PC-3 (cell line): Measurements from ENCODE around the gene ACSL4.

Source experiments
- EZH2phosphoT487 ChIP-seq: fragments of 300-600 bp; sonication (generic); IDR thresholded peaks from 2 replicates; pipeline ENCODE4 v1.6.1; 2018; ENCODE audit warnings: mild to moderate bottlenecking, antibody characterized with exemption, low read length, borderline replicate concordance
- TF ChIP-seq, protein P1 (sequence below): fragments of 300-600 bp; sonication (generic); conservative IDR thresholded peaks from 2 replicates; pipeline ENCODE4 v1.5.1; 2017; ENCODE audit warnings: antibody characterized with exemption, low read depth, mild to moderate bottlenecking, low read length

DNA sequence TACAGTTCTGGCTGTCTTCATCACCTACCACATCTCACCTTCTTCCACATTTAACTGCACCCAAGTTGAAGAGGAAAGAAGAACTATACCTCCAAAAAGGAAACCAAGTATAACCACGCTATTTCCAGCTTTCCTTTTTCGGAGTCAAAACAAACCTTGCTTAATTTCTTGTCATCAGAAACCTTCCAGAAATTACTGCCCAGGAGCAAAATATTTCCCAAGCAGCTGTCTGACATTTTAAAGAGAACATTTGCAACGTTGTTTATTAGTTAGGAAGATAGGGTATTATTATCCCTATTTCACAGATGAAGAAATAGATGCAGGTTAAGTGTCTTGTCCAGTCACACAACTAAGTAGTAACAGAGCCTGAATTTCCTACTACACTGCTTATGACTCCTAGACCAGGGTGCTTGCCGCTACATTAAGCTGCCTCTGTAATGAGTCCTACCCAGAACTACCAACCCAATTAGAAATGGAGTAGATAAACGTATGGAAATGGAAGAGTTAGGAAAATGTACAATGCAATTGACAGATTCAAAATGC, 2.2 kb upstream of the ACSL4 start:
- TF ChIP-seq, protein P1, sequence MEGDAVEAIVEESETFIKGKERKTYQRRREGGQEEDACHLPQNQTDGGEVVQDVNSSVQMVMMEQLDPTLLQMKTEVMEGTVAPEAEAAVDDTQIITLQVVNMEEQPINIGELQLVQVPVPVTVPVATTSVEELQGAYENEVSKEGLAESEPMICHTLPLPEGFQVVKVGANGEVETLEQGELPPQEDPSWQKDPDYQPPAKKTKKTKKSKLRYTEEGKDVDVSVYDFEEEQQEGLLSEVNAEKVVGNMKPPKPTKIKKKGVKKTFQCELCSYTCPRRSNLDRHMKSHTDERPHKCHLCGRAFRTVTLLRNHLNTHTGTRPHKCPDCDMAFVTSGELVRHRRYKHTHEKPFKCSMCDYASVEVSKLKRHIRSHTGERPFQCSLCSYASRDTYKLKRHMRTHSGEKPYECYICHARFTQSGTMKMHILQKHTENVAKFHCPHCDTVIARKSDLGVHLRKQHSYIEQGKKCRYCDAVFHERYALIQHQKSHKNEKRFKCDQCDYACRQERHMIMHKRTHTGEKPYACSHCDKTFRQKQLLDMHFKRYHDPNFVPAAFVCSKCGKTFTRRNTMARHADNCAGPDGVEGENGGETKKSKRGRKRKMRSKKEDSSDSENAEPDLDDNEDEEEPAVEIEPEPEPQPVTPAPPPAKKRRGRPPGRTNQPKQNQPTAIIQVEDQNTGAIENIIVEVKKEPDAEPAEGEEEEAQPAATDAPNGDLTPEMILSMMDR = no peak
- no peak for TF ChIP-seq EZH2phosphoT487
